Lower leg skin (tissue), 3 donors: ENCODE data around the gene OR5AC2.

Experiments
- CTCF ChIP-seq, 3 donors: fragments of 450-650 bp; IDR thresholded peaks; one replicate each; pipeline ENCODE4 v1.5.1; 2016; ENCODE audit warnings: antibody characterized with exemption in 3 of 3, mild to moderate bottlenecking in 3 of 3, moderate library complexity in 2 of 3
- POLR2A ChIP-seq, 2 donors: fragments of 450-650 bp; IDR thresholded peaks; one replicate each; pipeline ENCODE4 v1.6.1; 2016 to 2017; ENCODE audit warnings: antibody characterized with exemption in 2 of 2, mild to moderate bottlenecking in 1 of 2, moderate library complexity in 1 of 2

DNA sequence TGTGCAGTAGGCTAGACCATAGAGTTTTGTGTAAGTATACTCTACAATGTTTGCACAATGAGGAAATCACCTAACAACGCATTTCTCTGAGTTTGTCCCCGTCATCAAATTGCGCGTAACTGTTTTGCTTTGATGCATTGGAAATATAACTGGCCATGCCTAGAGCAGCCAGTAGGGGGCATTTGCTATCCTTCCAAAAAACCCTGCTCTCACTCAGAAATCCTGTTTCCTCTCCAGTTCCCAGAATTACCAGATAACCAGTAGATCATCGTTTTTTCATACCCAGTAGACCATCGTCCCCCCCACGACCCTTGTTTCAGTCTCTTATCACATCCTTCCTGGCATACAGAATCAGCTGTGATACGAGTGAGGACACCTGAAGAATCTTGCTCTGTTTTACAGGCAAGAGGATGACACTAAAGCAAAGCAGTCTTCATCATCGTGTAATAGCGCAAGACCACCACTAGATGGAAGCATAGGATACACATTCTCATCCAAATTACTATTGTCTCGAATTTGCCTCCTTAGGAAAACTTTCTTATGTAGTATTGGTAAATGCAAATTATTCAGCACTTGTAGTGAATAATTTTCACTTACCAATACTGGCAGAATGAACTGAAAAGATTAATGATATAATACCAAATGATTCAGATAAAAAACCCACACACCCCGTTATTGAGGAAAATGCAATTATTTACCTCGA is 47.5 kb upstream of the OR5AC2 start:
- peak in 1 of 3 donors; percentile 85 for TF ChIP-seq CTCF (IDR thresholded peaks at IDR 0.05)
- TF ChIP-seq POLR2A (IDR thresholded peaks at IDR 0.05), result no peak
